ENCODE measurements around the gene AHCYL2. TPM values are rescaled to one million over a fixed set of nuclear protein-coding genes. Genes with fewer than 3 reads are reported as not detected.

The AHCYL2 gene
- polyA plus RNA-seq, 3 donors, result 10.7 to 14.6 (median 12.1) TPM

DNA sequence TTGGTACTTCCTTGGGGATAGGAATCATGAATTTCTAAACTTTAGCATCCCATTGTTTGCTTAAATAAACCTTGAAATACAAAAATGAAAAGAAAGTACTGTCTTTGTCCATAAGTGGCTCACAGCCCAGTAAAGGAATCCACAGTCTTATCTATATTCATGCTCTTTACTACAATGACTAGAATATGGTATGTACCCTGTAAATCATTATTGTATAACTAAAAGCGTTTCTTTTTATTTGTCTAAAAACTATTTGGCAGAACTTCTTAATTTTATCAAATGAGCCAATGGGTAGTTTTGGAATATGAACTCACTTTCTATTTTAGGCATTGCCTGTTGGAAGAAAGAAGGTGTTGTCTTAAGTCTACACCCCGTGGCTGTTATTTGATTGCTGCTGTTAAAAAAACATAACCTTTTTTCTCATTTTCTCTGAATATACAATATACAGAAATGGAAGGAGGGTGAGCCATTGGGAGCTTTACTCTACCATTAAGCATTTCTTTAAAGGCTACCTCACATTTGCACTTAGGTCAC is 197.0 kb downstream of the AHCYL2 start:
- H3K27ac ChIP-seq (ENCODE audit: low read depth in 1 of 2, low read length in 2 of 2), result no peak overlapping the region
- Mint-ChIP-seq H3K4me3 (no peak overlapping the region), H3K9me3 (no peaks in the 10 kb centered on the region), H3K4me1 (peaks cover 4% of the 10 kb centered on the region), H3K36me3 (peaks cover 47 to 54% of the 10 kb centered on the region in 2 donors), H3K27me3 (ENCODE audit: low read depth in 3 of 3) (peaks cover 0 to 1% (median 0%) of the 10 kb centered on the region in 3 donors), H3K27ac (no peak overlapping the region)
- intact Hi-C loops (cut with micrococcal nuclease), result no loop called here
- no peaks in the 10 kb centered on the region for H4K20me1 ChIP-seq (ENCODE audit: insufficient read depth, low read length)
- no peak overlapping the region for H3K9ac ChIP-seq (ENCODE audit: insufficient read depth, low read length, poor library complexity, severe bottlenecking)
- DNase-seq, result no peak
- H3K27me3 ChIP-seq (ENCODE audit: control insufficient read depth in 2 of 2, insufficient read depth in 2 of 2, low read length in 2 of 2), result no peaks in the 10 kb centered on the region
- no peak overlapping the region for H3K4me2 ChIP-seq (replicated peaks; ENCODE audit: extremely low read depth, low read length, poor library complexity, severe bottlenecking)
- peaks cover 25 to 58% of the 10 kb centered on the region in 2 donors for H3K36me3 ChIP-seq (replicated peaks in 1 of 2; ENCODE audit: control insufficient read depth in 1 of 2, insufficient read depth in 2 of 2, low read length in 2 of 2)
- no peak overlapping the region for H2AFZ ChIP-seq (ENCODE audit: insufficient read depth, low read depth, low read length, poor library complexity, severe bottlenecking)
- WGBS (ENCODE audit: insufficient coverage), result no CpG with 5 or more reads among the region's 2 CpGs
- no peaks in the 10 kb centered on the region for H3K4me1 ChIP-seq (ENCODE audit: control insufficient read depth in 1 of 2, insufficient read depth in 2 of 2, low read length in 2 of 2)
- TF ChIP-seq, protein P1, sequence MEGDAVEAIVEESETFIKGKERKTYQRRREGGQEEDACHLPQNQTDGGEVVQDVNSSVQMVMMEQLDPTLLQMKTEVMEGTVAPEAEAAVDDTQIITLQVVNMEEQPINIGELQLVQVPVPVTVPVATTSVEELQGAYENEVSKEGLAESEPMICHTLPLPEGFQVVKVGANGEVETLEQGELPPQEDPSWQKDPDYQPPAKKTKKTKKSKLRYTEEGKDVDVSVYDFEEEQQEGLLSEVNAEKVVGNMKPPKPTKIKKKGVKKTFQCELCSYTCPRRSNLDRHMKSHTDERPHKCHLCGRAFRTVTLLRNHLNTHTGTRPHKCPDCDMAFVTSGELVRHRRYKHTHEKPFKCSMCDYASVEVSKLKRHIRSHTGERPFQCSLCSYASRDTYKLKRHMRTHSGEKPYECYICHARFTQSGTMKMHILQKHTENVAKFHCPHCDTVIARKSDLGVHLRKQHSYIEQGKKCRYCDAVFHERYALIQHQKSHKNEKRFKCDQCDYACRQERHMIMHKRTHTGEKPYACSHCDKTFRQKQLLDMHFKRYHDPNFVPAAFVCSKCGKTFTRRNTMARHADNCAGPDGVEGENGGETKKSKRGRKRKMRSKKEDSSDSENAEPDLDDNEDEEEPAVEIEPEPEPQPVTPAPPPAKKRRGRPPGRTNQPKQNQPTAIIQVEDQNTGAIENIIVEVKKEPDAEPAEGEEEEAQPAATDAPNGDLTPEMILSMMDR (IDR thresholded peaks at IDR 0.05), result no peak
- H3K9me3 ChIP-seq (replicated peaks in 1 of 2; ENCODE audit: control insufficient read depth in 1 of 2, insufficient read depth in 1 of 2, low read length in 2 of 2), result no peaks in the 10 kb centered on the region
- H3K4me3 ChIP-seq (replicated peaks in 1 of 3; ENCODE audit: low read depth in 2 of 3, low read length in 3 of 3), result no peak overlapping the region
- H3K79me2 ChIP-seq (ENCODE audit: insufficient read depth, low read length), result no peaks in the 10 kb centered on the region

DNA sequence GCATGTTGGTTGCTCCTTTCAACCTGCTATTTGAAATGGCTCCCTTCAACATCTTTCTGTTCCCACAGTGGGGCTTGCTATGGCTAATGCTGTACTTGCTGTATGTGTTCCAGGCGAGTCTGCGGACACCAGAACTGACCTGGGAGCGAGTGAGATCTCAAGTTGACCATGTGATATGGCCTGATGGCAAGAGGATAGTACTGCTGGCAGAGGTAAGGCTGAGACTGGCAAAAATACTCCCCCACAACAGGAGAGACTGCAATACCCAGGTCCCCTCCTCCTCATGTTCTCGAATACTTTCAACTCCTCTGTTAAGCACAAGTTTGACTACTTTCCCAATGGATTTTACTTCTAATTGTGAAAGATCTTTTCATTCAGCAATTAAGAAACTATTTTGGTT is 197.9 kb downstream of the AHCYL2 start:
- H3K4me2 ChIP-seq (replicated peaks; ENCODE audit: extremely low read depth, low read length, poor library complexity, severe bottlenecking), result no peak overlapping the region
- no peaks in the 10 kb centered on the region for H3K27me3 ChIP-seq (ENCODE audit: control insufficient read depth in 2 of 2, insufficient read depth in 2 of 2, low read length in 2 of 2)
- WGBS (ENCODE audit: insufficient coverage), result 100% methylated on average over 1 of the region's 4 CpGs
- H3K27ac ChIP-seq (ENCODE audit: low read depth in 1 of 2, low read length in 2 of 2), result no peak overlapping the region
- Mint-ChIP-seq H3K9me3 (no peaks in the 10 kb centered on the region), H3K4me3 (no peak overlapping the region), H3K27ac (no peak overlapping the region), H3K4me1 (peaks cover 9% of the 10 kb centered on the region), H3K36me3 (peaks cover 52 to 57% of the 10 kb centered on the region in 2 donors), H3K27me3 (ENCODE audit: low read depth in 3 of 3) (no peaks in the 10 kb centered on the region)
- no peaks in the 10 kb centered on the region for H3K4me1 ChIP-seq (ENCODE audit: control insufficient read depth in 1 of 2, insufficient read depth in 2 of 2, low read length in 2 of 2)
- TF ChIP-seq, protein P1 (IDR thresholded peaks at IDR 0.05), result no peak
- intact Hi-C loops (cut with micrococcal nuclease), result no loop called here
- no peak overlapping the region for H2AFZ ChIP-seq (ENCODE audit: insufficient read depth, low read depth, low read length, poor library complexity, severe bottlenecking)
- no peak overlapping the region for H3K4me3 ChIP-seq (replicated peaks in 1 of 3; ENCODE audit: low read depth in 2 of 3, low read length in 3 of 3)
- no peaks in the 10 kb centered on the region for H3K79me2 ChIP-seq (ENCODE audit: insufficient read depth, low read length)
- DNase-seq, result no peak
- H3K36me3 ChIP-seq (replicated peaks in 1 of 2; ENCODE audit: control insufficient read depth in 1 of 2, insufficient read depth in 2 of 2, low read length in 2 of 2), result peaks cover 30 to 67% of the 10 kb centered on the region in 2 donors
- no peak overlapping the region for H3K9ac ChIP-seq (ENCODE audit: insufficient read depth, low read length, poor library complexity, severe bottlenecking)
- H3K9me3 ChIP-seq (replicated peaks in 1 of 2; ENCODE audit: control insufficient read depth in 1 of 2, insufficient read depth in 1 of 2, low read length in 2 of 2), result no peaks in the 10 kb centered on the region
- H4K20me1 ChIP-seq (ENCODE audit: insufficient read depth, low read length), result no peaks in the 10 kb centered on the region
